ENCODE measurements around the gene THAP2.
"Not testable (repeated sequence)": the region's sequence is repeated elsewhere in the genome, so short reads cannot be mapped to it uniquely, and the experiment has no call there.

THAP2 gene

GRCh38 chr12:71662849-71663560 lies 1.1 kb upstream of the THAP2 start:
- DNase-seq, result peak; percentile 68

DNA sequence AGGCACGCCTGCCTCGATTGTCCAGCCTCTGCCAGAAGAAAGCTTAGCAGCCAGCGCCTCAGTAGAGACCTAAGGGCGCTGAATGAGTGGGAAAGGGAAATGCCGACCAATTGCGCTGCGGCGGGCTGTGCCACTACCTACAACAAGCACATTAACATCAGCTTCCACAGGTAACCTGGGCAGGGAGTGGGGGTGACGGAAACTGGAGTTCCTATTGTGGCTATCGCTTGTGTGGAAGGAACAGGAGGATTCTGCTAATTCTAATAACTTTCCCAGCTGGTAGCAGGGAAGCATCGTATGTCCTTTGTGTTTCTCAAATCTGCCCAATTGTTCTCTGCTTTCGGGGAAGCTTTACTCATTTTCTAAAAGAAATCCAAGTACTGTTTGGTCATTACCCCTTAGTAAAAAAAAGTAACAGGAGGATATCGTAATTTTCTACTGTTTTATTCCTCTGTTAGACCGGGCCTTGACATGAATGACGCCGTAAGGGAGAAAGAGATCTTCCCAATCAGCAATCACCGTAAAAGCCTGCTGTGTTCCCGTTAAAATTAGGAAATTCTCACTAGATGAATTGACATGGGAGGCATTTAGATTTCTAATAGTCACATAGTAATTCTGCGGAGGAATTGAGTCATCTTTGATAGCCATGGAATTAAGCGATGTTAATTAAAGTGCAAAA lies 449 bp downstream of the THAP2 start:
- DNase-seq, result peak; percentile 10

DNA sequence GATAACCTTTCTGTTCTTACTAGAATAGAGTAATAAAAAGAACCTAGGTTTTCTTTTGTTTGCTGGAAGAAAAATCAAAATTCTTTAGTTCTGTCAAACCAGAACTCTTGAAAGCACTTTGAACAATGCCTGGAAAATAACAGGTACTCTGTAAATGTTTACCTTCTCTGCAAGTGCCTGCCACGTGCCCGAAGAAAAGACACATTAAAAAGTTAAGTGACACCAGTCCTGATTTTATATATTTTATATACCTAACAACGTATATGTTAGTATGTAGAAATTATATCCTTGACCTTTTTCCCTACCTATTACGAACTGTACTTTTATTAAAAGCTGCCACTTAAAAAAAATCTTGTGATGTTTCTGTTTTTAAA lies 976 bp downstream of the THAP2 start:
- no peak for DNase-seq

GRCh38 chr12:71666259-71666658 lies 2.2 kb downstream of the THAP2 start:
- DNase-seq, result no peak

- no peak for DNase-seq
Observed at GRCh38 chr12:71671311-71671710, 7.2 kb downstream of the THAP2 start.

- DNase-seq, result no peak
Observed at GRCh38 chr12:71671816-71672215, 7.7 kb downstream of the THAP2 start.

DNA sequence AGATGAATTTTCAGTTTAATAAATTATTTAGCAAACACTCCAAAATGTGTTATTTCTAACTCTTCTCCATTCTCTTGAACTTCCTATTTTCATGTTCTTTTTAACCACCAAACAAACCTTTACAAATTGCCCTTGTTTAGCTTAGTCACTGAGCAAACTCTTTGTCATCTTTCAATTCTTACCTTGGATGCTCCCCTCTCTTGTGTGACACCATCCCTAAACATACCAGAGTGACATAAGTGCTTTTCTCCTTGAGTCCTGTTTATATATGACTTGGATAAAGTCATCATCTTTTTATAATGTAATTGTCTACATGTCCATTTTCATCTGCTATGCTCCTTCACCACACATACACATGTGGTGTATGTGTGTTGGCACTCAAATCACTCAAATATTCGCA lies 18.4 kb downstream of the THAP2 start:
- no peak for DNase-seq

DNA sequence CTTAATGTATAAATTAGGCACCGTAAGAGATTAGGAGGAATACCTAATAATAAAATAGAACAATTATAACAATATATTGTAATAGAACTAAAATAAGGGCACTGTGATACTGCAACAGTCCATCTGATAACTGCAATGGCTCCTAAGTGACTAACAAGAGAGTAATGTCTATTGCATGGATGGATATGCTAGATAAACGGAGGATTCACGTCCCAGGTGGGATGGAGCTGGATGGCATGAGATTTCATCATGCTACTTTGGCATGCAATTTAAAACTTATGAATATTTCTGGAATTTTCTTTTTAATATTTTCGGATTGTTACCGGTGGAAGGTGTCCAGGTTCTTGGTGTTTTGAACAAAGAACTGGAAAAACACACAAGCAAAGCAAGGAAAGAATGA lies 19.5 kb downstream of the THAP2 start:
- no peak for DNase-seq

GRCh38 chr12:71684081-71684480 lies 20.0 kb downstream of the THAP2 start:
- DNase-seq, result no peak

DNA sequence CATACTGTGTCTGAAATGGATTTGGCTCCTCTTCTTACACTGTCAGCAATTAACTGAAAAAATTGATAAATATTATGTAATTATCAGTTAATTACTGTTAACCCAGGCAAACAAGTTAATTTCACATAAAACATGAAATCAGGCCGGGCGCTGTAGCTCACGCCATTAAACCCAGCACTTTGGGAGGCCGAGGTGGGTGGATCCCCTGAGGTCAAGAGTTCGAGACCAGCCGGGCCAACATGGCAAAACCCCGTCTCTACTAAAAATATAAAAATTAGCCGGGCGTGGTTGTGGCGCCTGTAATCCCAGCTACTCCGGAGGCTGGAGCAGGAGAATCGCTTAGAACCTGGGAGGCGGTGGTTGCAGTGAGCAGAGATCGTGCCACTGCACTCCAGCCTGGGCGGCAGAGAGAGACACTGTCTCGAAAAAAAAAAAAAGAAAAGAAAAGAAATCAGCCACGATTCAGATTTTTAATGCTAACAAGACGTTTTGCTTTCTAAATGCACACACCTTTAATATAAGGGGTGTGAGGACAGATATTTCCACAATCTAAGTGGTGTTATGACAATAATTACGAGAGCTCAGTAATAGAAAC lies 21.3 kb downstream of the THAP2 start:
- no peak for DNase-seq

DNA sequence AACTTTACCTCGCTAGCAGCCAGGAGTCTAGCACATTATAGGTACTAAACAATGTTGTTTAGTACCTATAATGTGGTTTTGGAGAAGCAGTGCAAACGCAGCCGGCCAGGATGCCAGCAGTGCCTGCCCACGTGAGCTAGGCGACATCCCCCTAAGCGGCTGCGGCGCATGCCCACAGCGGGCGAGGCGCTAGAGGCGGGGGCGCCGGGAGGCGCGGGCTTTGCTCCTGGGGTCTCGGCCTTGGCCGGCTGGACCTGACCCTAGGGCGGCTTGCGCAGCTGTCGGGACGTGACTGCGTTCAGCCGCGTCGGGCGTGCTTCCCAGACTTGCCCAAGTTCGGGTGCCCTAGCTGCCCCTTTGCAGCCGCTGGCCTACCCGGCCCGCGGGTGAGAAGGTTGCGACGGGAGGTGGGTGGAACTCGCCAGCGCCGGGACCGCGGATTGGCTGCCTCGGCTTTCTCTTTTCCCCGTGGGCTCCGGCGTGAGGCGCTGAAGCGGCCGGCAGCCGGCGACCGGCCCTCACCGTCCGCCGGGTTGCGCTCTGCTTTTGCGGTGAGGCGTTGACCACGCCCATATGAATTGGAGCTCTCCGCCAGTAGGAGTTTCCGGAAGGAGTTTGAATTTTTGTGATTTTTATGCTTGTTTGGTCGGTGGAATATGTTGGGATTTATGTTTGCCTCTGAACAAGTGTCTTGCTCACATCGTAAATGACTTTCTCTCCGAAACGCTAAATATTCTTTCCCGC lies 22.0 kb downstream of the THAP2 start, which contains the start of gene TMEM19:
TSS of gene TMEM19 (plus strand) at position 169 of the 744 bp plus-strand sequence. CDS start 599 bp downstream, outside the sequence.
- peak; percentile 94 for DNase-seq

GRCh38 chr12:71686658-71687025 lies 22.5 kb downstream of the THAP2 start:
- peak; percentile 52 for DNase-seq

- DNase-seq, result not testable (repeated sequence)
Observed at GRCh38 chr12:71687172-71687571, 23.1 kb downstream of the THAP2 start.

- no peak for DNase-seq
Observed at GRCh38 chr12:71688961-71689570, 25.0 kb downstream of the THAP2 start.

DNA sequence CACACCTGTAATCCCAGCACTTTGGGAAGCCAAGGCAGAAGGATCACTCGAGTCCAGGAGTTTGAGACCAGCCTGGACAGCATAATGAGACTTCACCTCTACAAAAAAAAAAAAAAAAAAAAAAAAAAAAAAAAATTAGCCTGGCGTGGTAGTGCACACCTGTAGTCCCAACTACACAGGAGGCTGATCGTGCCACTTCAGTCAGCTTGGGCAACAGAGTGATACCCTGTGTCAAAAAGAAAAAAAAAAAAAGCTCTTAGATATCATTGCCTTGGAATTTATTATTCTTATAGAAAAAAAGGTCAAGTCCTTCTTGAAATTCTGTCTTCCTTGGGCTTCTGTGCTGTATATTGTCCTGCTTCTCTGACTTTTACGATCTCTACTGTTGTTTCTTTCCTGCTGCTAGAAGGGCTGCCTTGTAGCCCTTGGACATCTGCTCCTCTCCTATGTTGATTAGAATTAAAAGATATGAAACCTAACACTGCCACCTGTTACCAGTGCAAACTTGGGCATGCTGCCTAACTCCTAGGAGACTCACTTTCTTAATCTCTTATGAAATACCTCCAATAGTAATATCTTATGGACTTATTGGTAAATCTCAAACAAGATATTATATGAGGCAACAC lies 27.5 kb downstream of the THAP2 start:
- DNase-seq, result no peak

- no peak for DNase-seq
Observed at GRCh38 chr12:71693126-71693525, 29.0 kb downstream of the THAP2 start.

- DNase-seq, result not testable (repeated sequence)
Observed at GRCh38 chr12:71693651-71694050, 29.6 kb downstream of the THAP2 start.

GRCh38 chr12:71694099-71694820 lies 30.2 kb downstream of the THAP2 start:
- DNase-seq, result no peak

DNA sequence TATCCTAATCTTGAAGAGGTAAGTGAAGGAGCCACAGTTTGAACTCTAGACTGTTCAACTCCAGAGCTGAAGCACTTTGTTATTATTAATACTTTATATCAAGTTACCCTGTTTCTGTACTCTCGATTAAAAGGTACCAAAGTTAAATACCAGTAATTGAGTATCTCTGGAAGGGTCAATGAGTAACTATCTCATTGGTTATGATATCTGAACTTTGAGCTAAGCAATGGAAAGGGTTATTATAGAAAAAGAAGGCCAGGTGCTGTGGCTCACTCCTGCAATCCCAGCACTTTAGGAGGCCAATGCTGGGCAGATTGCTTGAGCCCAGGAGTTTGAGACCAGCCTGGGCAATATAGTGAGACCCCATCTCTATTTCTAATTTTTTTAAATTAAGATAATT lies 31.7 kb downstream of the THAP2 start:
- no peak for DNase-seq

- not testable (repeated sequence) for DNase-seq
Observed at GRCh38 chr12:71702181-71702580, 38.1 kb downstream of the THAP2 start.

DNA sequence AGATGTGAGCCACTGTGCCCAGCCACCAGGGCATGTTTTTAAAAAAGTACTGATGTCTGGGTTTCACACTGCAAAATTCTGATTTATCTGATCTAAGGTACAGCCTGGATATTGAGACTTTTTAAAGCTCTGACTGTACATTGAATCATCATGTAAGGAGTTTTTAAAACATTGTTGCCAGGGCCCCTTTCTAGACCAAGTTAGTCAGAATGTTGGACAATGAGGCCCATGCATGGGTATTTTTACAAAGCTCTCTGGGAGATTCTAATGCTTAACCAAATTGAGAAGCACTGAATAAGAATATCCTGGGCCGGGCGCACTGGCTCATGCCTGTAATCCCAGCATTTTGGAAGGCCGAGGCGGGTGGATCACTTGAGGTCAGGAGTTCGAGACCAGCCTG lies 38.5 kb downstream of the THAP2 start:
- DNase-seq, result no peak

DNA sequence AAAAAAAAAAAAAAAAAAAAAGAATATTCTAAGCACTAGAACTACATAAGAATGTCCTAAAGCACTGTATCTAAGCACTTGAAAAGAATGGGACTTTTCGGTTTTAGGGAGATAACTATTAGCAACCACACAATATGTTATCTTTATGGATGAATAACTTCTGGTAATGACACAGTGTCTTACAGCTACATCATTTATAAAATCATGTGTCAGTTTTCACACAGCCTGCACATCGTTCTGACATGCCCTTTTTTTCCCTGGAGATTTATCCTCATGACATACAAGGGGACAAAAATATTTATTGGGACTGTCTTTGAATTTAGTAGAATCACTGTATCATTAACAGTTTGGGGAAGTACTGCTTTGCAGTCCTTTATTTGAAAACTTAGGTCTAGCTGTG lies 39.1 kb downstream of the THAP2 start:
- no peak for DNase-seq
